SK-N-MC (cell line): ENCODE results near the gene TPRG1L.

Source experiments
- DNase-seq: peaks from one replicate; pipeline ENCODE4 v3.0.0-alpha.2; 2011; ENCODE audit warnings: low read depth, low spot score
- H3K27ac ChIP-seq: fragments of 200-600 bp; sonication (generic); 2 replicates; pipeline ENCODE4 v1.5.1; 2016; ENCODE audit warnings: mixed run types
- H3K36me3 ChIP-seq: fragments of 200-600 bp; sonication (generic); 2 replicates; pipeline ENCODE4 v1.6.1; 2017; ENCODE audit warnings: antibody characterized with exemption, low read length, mixed read lengths; ENCODE audit not compliant: insufficient read depth
- H3K4me3 ChIP-seq: fragments of 200-600 bp; sonication (generic); 2 replicates; pipeline ENCODE4 v1.5.1; 2016
- H3K9ac ChIP-seq: fragments of 200-600 bp; sonication (generic); 2 replicates; pipeline ENCODE4 v1.8.0; 2017; ENCODE audit warnings: mixed run types, mixed read lengths; ENCODE audit not compliant: insufficient read length
- H3K9me3 ChIP-seq: fragments of 200-600 bp; sonication (generic); 2 replicates; pipeline ENCODE4 v1.6.1; 2017; ENCODE audit warnings: low read depth, mild to moderate bottlenecking, antibody characterized with exemption, low read length, moderate library complexity, mixed read lengths
- EZH2 ChIP-seq: fragments of 200-600 bp; sonication (generic); IDR thresholded peaks from one replicate; pipeline ENCODE4 v1.6.1; 2017; ENCODE audit warnings: antibody characterized with exemption
- FOXP2 ChIP-seq: optimal IDR thresholded peaks from 2 replicates; pipeline ENCODE3; 2011; ENCODE audit warnings: mild to moderate bottlenecking, moderate library complexity; ENCODE audit not compliant: insufficient read depth; ENCODE audit errors: extremely low read length, control extremely low read depth
- POLR2AphosphoS5 ChIP-seq: IDR thresholded peaks from 2 replicates; pipeline ENCODE4 v1.6.1; 2012; ENCODE audit warnings: mild to moderate bottlenecking, low read depth, low read length, borderline replicate concordance

The TPRG1L gene

GRCh38 chr1:3609769-3610526, 14.9 kb upstream of the TPRG1L start:
- TF ChIP-seq FOXP2 (no peak), EZH2 (no peak), POLR2AphosphoS5 (no peak)
- H3K9me3 ChIP-seq, result no peaks in the 10 kb centered on the region
- no peaks in the 10 kb centered on the region for H3K36me3 ChIP-seq
- peak overlapping the region; percentile 91 for H3K4me3 ChIP-seq
- H3K27ac ChIP-seq, result no peak overlapping the region
- peak overlapping the region; percentile 11 for H3K9ac ChIP-seq
- no peak for DNase-seq

GRCh38 chr1:3610527-3611169, 14.2 kb upstream of the TPRG1L start:
- peak overlapping the region; percentile 91 for H3K4me3 ChIP-seq
- DNase-seq, result peak; percentile 22
- TF ChIP-seq FOXP2 (peak; percentile 28), POLR2AphosphoS5 (no peak), EZH2 (no peak)
- no peaks in the 10 kb centered on the region for H3K9me3 ChIP-seq
- no peaks in the 10 kb centered on the region for H3K36me3 ChIP-seq
- H3K9ac ChIP-seq, result peak overlapping the region; percentile 53
- H3K27ac ChIP-seq, result peak overlapping the region; percentile 31; the same call in 1 of the 2 replicates

- Histone ChIP-seq H3K9ac (peak within 1 kb of the TSS; percentile 53), H3K27ac (peak within 1 kb of the TSS; percentile 31; the same call in 1 of the 2 replicates), H3K9me3 (no peaks in the 10 kb centered on the region), H3K36me3 (no peaks in the 10 kb centered on the region), H3K4me3 (peak within 1 kb of the TSS; percentile 91)
- no peak for TF ChIP-seq EZH2
- no peak for TF ChIP-seq FOXP2
- no peak; the same call in 1 of the 2 replicates for TF ChIP-seq POLR2AphosphoS5
- peak; percentile 6 for DNase-seq
These were observed 13.4 kb upstream of the TPRG1L start, which contains the start of gene MEGF6 for GRCh38 chr1:3611170-3612019. Gene MEGF6, minus strand, starts transcription at chr1:3611508. Its CDS starts 240 bp downstream, at chr1:3611268.

DNA sequence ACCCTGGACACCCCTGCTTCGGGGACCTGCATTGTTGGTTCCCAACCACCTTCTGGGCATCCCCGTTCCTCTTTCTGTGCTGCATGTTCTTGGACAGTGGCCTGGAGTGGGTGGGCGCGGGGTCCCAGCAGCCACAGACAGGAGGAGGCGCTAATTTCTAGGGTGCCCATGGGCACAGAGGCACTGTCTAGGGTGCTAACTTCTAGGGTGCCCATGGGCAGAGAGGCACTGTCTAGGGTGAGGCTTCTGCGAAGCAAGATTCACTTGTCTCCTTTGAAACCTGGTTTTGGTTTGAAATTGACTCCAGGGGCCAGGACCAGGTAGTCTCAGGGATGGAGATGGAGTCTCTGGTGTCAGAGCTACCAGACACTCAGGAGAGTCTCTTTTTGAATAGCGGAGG, 12.7 kb upstream of the TPRG1L start:
- no peak for DNase-seq
- H3K4me3 ChIP-seq, result peak overlapping the region; percentile 72
- no peaks in the 10 kb centered on the region for H3K9me3 ChIP-seq
- H3K9ac ChIP-seq, result no peak overlapping the region
- no peak for TF ChIP-seq EZH2
- TF ChIP-seq POLR2AphosphoS5, result no peak
- TF ChIP-seq FOXP2, result no peak
- no peaks in the 10 kb centered on the region for H3K36me3 ChIP-seq
- no peak overlapping the region for H3K27ac ChIP-seq

DNA sequence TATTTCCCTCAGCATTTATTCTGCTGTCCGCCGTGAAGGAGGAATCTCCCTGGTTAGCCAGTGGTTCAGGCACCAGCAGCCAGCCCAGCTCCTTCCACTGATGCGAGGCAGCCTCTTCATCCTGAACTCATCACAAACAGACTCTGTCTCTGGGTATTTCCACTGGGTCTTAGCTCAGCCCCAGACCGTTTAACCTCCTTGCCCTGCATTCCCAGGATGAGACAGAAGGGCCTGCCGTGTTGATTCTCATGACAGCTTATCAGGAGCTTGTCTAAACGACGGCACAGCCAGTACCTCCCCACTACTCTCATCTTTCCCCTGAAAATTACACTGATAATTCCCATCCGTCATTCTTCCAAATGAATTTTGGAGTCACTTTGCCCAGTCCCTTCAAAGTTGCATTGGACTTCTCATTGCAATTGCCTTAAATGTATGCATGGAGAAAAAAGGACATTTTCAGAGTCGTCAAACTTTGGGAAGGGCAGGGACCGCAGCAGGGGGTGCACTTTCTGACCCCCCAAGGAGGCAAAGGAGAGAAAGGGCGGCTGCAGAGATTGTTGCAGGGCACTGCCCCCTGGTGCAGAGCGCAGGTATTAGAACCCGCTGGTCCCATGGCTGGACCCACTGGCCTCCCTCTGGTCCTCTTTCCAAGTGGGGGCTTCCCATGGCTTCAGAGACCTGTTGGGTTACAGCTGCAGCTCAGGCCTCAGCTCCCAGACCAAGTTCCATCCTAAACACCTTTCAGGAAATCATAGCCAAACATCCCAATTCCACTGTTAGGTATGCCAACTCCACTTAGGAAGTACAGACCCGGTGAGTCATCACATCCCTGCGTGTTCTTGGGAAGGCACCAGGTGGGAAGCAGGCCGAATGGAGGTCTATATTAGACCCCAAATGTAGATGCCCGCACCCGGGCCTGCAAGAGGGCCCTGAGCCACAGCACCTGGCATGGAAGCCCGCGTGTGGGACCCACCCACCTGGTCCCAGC, 9.8 kb upstream of the TPRG1L start:
- Histone ChIP-seq H3K9me3 (no peaks in the 10 kb centered on the region), H3K9ac (no peak overlapping the region), H3K27ac (no peak overlapping the region), H3K4me3 (no peak overlapping the region), H3K36me3 (no peaks in the 10 kb centered on the region)
- DNase-seq, result no peak
- TF ChIP-seq POLR2AphosphoS5 (no peak), EZH2 (no peak), FOXP2 (no peak)

DNA sequence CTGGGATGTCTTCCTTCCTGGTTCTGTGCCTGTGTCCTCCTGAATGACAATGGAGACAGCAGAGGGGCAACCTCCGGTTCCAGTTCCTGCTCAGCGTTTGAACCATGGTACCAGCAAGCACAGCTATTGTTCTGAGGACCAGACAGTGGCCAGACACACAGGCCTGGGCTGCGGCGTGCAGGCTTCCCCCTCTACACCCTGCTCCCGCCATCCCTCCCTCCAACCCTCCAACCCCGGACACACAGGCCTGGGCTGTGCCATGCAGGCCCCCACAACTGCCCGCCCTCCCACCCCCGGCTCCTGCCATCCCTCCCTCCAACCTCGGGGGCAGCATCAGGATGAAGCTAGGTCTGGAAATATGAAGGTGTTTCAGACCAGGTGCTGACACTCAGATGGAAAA, 8.0 kb upstream of the TPRG1L start:
- no peak for DNase-seq
- TF ChIP-seq FOXP2 (no peak), EZH2 (no peak), POLR2AphosphoS5 (no peak)

GRCh38 chr1:3617806-3618345, 6.9 kb upstream of the TPRG1L start:
- Histone ChIP-seq H3K4me3 (no peak overlapping the region), H3K36me3 (no peaks in the 10 kb centered on the region), H3K27ac (no peak overlapping the region), H3K9me3 (no peaks in the 10 kb centered on the region), H3K9ac (no peak overlapping the region)
- no peak for TF ChIP-seq POLR2AphosphoS5
- TF ChIP-seq EZH2, result no peak
- TF ChIP-seq FOXP2, result no peak
- DNase-seq, result no peak

More for the DNA sequence above, 8.0 kb upstream of the TPRG1L start:
- Histone ChIP-seq H3K36me3 (no peaks in the 10 kb centered on the region), H3K9me3 (no peaks in the 10 kb centered on the region), H3K9ac (no peak overlapping the region), H3K4me3 (no peak overlapping the region), H3K27ac (no peak overlapping the region)
